ENCODE data around the gene SCNN1A.

The SCNN1A gene

DNA sequence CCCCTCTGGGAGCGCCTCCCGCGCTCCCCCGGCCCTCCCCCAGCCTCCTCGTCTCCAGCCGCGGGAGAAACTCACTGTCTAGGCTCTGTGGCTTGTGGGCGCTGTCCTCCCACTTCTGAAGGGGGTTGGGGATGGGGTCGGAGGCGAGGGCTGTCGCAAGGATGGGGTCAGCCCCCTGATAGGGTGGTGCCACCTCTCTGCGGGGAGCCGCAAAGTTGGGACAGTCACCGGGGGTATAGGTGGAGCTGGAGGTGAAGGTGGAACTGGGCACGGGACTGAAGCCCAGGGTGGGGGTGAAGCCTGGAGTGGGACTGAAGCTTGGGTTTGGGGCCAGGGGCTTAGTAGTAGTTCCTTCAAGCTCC is 45.7 kb downstream of the SCNN1A start:
- TF ChIP-seq FOXP2 (optimal IDR thresholded peaks at IDR 0.05; ENCODE audit: borderline replicate concordance, extremely low read depth, extremely low read length, insufficient read depth): no peak
- TF ChIP-seq POLR2AphosphoS5 (IDR thresholded peaks at IDR 0.05; ENCODE audit: low read depth, low read length): no peak
- TF ChIP-seq, protein P1, sequence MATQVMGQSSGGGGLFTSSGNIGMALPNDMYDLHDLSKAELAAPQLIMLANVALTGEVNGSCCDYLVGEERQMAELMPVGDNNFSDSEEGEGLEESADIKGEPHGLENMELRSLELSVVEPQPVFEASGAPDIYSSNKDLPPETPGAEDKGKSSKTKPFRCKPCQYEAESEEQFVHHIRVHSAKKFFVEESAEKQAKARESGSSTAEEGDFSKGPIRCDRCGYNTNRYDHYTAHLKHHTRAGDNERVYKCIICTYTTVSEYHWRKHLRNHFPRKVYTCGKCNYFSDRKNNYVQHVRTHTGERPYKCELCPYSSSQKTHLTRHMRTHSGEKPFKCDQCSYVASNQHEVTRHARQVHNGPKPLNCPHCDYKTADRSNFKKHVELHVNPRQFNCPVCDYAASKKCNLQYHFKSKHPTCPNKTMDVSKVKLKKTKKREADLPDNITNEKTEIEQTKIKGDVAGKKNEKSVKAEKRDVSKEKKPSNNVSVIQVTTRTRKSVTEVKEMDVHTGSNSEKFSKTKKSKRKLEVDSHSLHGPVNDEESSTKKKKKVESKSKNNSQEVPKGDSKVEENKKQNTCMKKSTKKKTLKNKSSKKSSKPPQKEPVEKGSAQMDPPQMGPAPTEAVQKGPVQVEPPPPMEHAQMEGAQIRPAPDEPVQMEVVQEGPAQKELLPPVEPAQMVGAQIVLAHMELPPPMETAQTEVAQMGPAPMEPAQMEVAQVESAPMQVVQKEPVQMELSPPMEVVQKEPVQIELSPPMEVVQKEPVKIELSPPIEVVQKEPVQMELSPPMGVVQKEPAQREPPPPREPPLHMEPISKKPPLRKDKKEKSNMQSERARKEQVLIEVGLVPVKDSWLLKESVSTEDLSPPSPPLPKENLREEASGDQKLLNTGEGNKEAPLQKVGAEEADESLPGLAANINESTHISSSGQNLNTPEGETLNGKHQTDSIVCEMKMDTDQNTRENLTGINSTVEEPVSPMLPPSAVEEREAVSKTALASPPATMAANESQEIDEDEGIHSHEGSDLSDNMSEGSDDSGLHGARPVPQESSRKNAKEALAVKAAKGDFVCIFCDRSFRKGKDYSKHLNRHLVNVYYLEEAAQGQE (IDR thresholded peaks at IDR 0.05; ENCODE audit: insufficient read depth in 1 of 2, low read depth in 2 of 2, low read length in 2 of 2): no peak
- no peak for TF ChIP-seq TAF1 (IDR thresholded peaks at IDR 0.05; ENCODE audit: borderline replicate concordance, insufficient read depth, low read length)
- TF ChIP-seq SIN3A (IDR thresholded peaks at IDR 0.05; ENCODE audit: borderline replicate concordance, insufficient read depth, low read length): no peak

DNA sequence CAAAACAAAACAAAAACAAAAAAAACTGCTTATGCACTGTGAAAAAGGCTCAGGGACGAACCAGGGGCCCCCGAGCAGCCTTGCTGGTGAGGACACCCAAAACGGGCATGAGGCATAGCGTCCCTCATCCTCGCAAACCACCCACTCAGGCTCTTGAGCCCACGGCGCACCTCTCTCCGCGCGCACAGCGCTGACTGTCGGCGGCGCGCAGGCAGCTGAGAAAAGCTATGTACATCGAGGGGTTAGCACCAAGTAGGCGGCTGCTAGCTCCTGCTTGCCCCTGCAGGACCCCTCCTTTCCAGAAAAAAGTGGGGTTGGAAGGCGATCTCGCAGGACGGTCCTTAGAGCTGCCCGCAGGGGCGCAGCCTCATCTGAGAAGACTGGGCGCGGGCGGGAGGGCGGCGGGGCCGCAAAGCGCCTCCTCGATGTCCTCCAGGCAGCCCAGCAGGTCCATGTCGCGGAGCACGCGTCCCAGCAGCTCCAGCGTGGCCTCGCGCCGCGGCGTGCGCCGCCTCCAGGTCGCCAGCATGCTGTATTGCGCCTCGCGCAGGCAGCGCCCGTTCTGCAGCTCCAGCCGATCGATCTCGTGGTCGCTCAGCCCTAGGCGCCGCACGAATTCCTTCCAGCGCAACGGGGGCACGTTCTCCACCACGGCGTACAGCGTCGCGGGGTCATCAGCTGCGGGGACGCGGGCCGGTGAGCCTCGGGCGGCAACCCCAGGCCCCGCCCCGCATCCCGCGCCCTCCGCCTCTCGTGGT is 46.2 kb downstream of the SCNN1A start:
- TF ChIP-seq FOXP2 (optimal IDR thresholded peaks at IDR 0.05; ENCODE audit: borderline replicate concordance, extremely low read depth, extremely low read length, insufficient read depth): no peak
- no peak for TF ChIP-seq TAF1 (IDR thresholded peaks at IDR 0.05; ENCODE audit: borderline replicate concordance, insufficient read depth, low read length)
- TF ChIP-seq, protein P1 (IDR thresholded peaks at IDR 0.05; ENCODE audit: insufficient read depth in 1 of 2, low read depth in 2 of 2, low read length in 2 of 2): no peak
- no peak for TF ChIP-seq POLR2AphosphoS5 (IDR thresholded peaks at IDR 0.05; ENCODE audit: low read depth, low read length)
- no peak for TF ChIP-seq SIN3A (IDR thresholded peaks at IDR 0.05; ENCODE audit: borderline replicate concordance, insufficient read depth, low read length)

DNA sequence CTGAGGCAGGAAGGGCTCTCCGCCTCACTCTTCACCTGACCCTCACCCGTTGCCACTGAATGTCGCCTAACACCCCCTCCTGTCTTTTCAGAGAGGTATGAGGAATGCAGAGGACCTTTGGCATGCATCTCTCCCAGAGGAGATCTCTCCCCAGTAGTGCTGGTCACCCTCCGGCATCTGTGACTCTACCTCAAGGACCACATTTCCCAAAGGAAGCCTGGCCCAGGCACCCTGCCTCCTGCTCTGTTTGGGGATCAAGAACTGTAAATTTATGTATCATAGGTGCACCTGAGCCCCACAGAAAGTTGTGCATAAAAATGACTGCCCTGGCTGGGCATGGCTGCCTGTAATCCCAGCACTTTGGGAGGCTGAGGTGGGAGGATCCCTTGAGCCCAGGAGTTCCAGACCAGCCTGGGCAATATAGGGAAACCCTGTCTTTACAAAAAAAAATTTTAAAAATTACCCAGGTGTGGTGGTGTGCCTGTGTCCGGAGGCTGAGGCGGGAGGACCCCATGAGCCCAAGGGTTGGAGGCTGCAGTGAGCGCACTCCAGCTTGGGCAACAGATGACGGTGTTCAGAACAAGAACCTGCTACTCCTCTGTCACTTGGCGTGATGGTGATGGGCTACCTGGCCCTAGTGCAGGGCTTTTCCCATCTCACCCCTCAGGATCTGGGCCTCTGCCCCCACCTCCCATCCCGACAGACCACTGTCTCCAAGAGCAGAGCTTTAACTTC is 47.2 kb downstream of the SCNN1A start:
- TF ChIP-seq POLR2AphosphoS5 (IDR thresholded peaks at IDR 0.05; ENCODE audit: low read depth, low read length) (no peak), FOXP2 (optimal IDR thresholded peaks at IDR 0.05; ENCODE audit: borderline replicate concordance, extremely low read depth, extremely low read length, insufficient read depth) (no peak), TAF1 (IDR thresholded peaks at IDR 0.05; ENCODE audit: borderline replicate concordance, insufficient read depth, low read length) (no peak)

DNA sequence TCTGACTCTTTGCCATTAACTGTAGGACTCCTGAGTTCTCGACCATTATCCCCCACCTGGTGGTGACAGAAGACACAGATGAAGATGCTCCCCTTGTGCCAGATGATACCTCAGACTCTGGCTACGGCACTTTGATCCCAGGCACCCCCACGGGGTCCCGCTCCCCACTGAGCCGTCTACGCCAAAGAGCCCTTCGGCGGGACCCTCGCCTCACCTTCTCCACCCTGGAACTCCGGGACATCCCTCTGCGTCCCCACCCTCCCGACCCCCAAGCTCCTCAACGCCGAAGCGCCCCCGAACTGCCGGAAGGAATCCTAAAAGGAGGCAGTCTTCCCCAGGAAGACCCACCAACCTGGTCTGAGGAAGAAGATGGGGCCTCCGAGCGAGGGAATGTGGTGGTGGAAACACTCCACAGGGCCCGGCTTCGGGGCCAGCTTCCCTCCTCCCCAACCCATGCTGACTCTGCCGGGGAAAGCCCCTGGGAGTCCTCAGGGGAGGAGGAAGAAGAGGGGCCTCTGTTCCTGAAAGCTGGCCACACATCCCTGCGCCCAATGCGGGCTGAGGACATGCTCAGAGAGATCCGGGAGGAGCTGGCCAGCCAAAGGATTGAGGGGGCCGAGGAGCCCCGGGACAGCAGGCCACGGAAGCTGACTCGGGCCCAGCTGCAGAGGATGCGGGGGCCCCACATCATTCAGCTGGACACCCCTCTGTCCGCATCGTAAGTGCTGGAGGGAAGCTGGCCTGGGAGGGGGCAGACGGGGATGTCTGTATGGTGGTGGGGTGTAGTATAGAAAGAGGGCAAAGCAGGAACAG is 47.9 kb downstream of the SCNN1A start:
- TF ChIP-seq TAF1 (IDR thresholded peaks at IDR 0.05; ENCODE audit: borderline replicate concordance, insufficient read depth, low read length): no peak
- no peak for TF ChIP-seq SIN3A (IDR thresholded peaks at IDR 0.05; ENCODE audit: borderline replicate concordance, insufficient read depth, low read length)
- TF ChIP-seq, protein P1 (IDR thresholded peaks at IDR 0.05; ENCODE audit: insufficient read depth in 1 of 2, low read depth in 2 of 2, low read length in 2 of 2): no peak
- TF ChIP-seq POLR2AphosphoS5 (IDR thresholded peaks at IDR 0.05; ENCODE audit: low read depth, low read length): no peak; the same call in 1 of the 2 replicates
- TF ChIP-seq FOXP2 (optimal IDR thresholded peaks at IDR 0.05; ENCODE audit: borderline replicate concordance, extremely low read depth, extremely low read length, insufficient read depth): no peak

All from PFSK-1 (cell line).